ENCODE data around the gene KRTAP2-3. TPM values are rescaled to one million over a fixed set of nuclear protein-coding genes. Genes with fewer than 3 reads are reported as not detected.

Gene KRTAP2-3
- total and polyA plus RNA-seq, 2 experiments from 2014 or later = not detected

- no peak within 1 kb of the TSS for H3K27ac ChIP-seq (ENCODE audit: low read depth)
- TF ChIP-seq STAT1 (IDR thresholded peaks at IDR 0.05; ENCODE audit: unreplicated experiment) (no peak), EZH2phosphoT487 (IDR thresholded peaks at IDR 0.05; ENCODE audit: unreplicated experiment) (no peak), JUNB (IDR thresholded peaks at IDR 0.05; ENCODE audit: unreplicated experiment) (no peak), CREB1 (CRISPR knock-in tag; IDR thresholded peaks at IDR 0.05; ENCODE audit: low read depth) (no peak), ETS1 (IDR thresholded peaks at IDR 0.05) (no peak), CTCF (conservative IDR thresholded peaks at IDR 0.05; ENCODE audit: low read depth in 2 of 2) (no peak), REST (IDR thresholded peaks at IDR 0.05; ENCODE audit: unreplicated experiment) (no peak), ZNF331 (CRISPR knock-in tag; IDR thresholded peaks at IDR 0.05; ENCODE audit: low read depth) (no peak), EZH2 (IDR thresholded peaks at IDR 0.05; ENCODE audit: low read depth, unreplicated experiment) (no peak), NANOG (IDR thresholded peaks at IDR 0.05; ENCODE audit: borderline replicate concordance) (no peak), POLR2AphosphoS5 (IDR thresholded peaks at IDR 0.05; ENCODE audit: low read depth) (no peak), ZNF114 (CRISPR knock-in tag; IDR thresholded peaks at IDR 0.05) (no peak), ZNF462 (CRISPR knock-in tag; IDR thresholded peaks at IDR 0.05) (no peak)
- no peak for ATAC-seq
These were observed 38.1 kb upstream of the KRTAP2-3 start, which contains the start of gene KRTAP4-8 for GRCh38 chr17:41098042-41098441. TSS of gene KRTAP4-8 (minus strand) at chr17:41098142. CDS start at chr17:41098084, 58 bp downstream.

More at GRCh38 chr17:41098042-41098441, 38.1 kb upstream of the KRTAP2-3 start, which contains the start of gene KRTAP4-8:
- H3K27me3 ChIP-seq (ENCODE audit: insufficient read depth) = no peaks in the 10 kb centered on the region
- H3K79me2 ChIP-seq (replicated peaks; ENCODE audit: insufficient read depth) = no peaks in the 10 kb centered on the region
- peaks cover 2% of the 10 kb centered on the region for H3K27me3 Mint-ChIP-seq (ENCODE audit: insufficient read depth, low read depth, poor library complexity)
- no peak within 1 kb of the TSS for H3K4me2 ChIP-seq
- no peak within 1 kb of the TSS for H3K4me3 Mint-ChIP-seq
- no peaks in the 10 kb centered on the region for H3K9me2 ChIP-seq (ENCODE audit: insufficient read depth)
- H3K4me1 ChIP-seq (ENCODE audit: insufficient read depth) = peaks cover 7% of the 10 kb centered on the region
- no peak for DNase-seq (ENCODE audit: low spot score)
- peaks cover 16% of the 10 kb centered on the region for H3K9me3 Mint-ChIP-seq
- no peaks in the 10 kb centered on the region for H3F3A ChIP-seq (replicated peaks; ENCODE audit: low read depth)
- H2AFZ ChIP-seq = no peak within 1 kb of the TSS
- H3K4me1 Mint-ChIP-seq = peaks cover 32% of the 10 kb centered on the region
- H3K36me3 ChIP-seq (ENCODE audit: insufficient read depth) = no peaks in the 10 kb centered on the region
- H3K27ac Mint-ChIP-seq = no peak within 1 kb of the TSS
- no peak within 1 kb of the TSS for H3K4me3 ChIP-seq
- H3K36me3 Mint-ChIP-seq (ENCODE audit: low read depth) = peaks cover 13% of the 10 kb centered on the region; the same call in 2 of the 3 replicates
- no peaks in the 10 kb centered on the region for H4K20me1 ChIP-seq (replicated peaks; ENCODE audit: insufficient read depth)

Measured in GM23338 (cell line).